Activated T-helper 17 cell treated with anti-CD3 and anti-CD28 coated beads, Interleukin-2, amount 50 U/mL, for 72 hours (primary cell): Measurements from ENCODE around the gene ACTC1. TPM values are rescaled to one million over a fixed set of nuclear protein-coding genes. Genes with fewer than 3 reads are reported as not detected.
"Not testable (repeated sequence)": the region's sequence is repeated elsewhere in the genome, so short reads cannot be mapped to it uniquely, and the experiment has no call there.

Source experiments
- ATAC-seq: fragments of 150-1000 bp; cut with Tn5 transposase; replicated peaks from 2 replicates; pipeline ENCODE4 v1.10.0; 2021; ENCODE audit warnings: mild to moderate bottlenecking, moderate library complexity
- H3K27ac Mint-ChIP-seq: one replicate; pipeline ENCODE4 v1.8.0; 2022; ENCODE audit warnings: mixed read lengths
- H3K27me3 Mint-ChIP-seq: one replicate; pipeline ENCODE4 v1.8.0; 2022; ENCODE audit warnings: mixed read lengths
- H3K36me3 Mint-ChIP-seq: one replicate; pipeline ENCODE4 v1.8.0; 2022; ENCODE audit warnings: low read depth, mild to moderate bottlenecking, mixed read lengths
- H3K4me1 Mint-ChIP-seq: one replicate; pipeline ENCODE4 v1.8.0; 2022; ENCODE audit warnings: mixed read lengths
- H3K4me3 Mint-ChIP-seq: one replicate; pipeline ENCODE4 v1.8.0; 2022; ENCODE audit warnings: mild to moderate bottlenecking, mixed read lengths
- H3K9me3 Mint-ChIP-seq: one replicate; pipeline ENCODE4 v1.8.0; 2022; ENCODE audit warnings: mixed read lengths
- total RNA-seq, 2 donors: library from RNA; stranded (reverse); gene quantifications; one replicate each; pipeline ENCODE4 v1.2.3, GENCODE V29; 2022

Gene ACTC1
- total RNA-seq, 2 donors from 2014 or later = not detected

GRCh38 chr15:34809186-34809585 lies 13.8 kb upstream of the ACTC1 start:
- no peak for ATAC-seq
- Mint-ChIP-seq H3K4me3 (no peak overlapping the region), H3K27ac (no peak overlapping the region), H3K4me1 (no peaks in the 10 kb centered on the region), H3K27me3 (peaks cover 41% of the 10 kb centered on the region), H3K36me3 (no peaks in the 10 kb centered on the region), H3K9me3 (peaks cover 3% of the 10 kb centered on the region)

GRCh38 chr15:34808016-34808415 lies 12.7 kb upstream of the ACTC1 start:
- Mint-ChIP-seq H3K27me3 (peaks cover 36% of the 10 kb centered on the region), H3K4me1 (no peaks in the 10 kb centered on the region), H3K27ac (no peak overlapping the region), H3K36me3 (no peaks in the 10 kb centered on the region), H3K4me3 (no peak overlapping the region), H3K9me3 (peaks cover 3% of the 10 kb centered on the region)
- no peak for ATAC-seq

GRCh38 chr15:34807241-34807640 lies 11.9 kb upstream of the ACTC1 start:
- ATAC-seq, H3K27ac Mint-ChIP-seq, H3K9me3 Mint-ChIP-seq: not testable (repeated sequence)

GRCh38 chr15:34804776-34805175 lies 9.4 kb upstream of the ACTC1 start:
- Mint-ChIP-seq H3K27ac (no peak overlapping the region), H3K27me3 (peaks cover 33% of the 10 kb centered on the region), H3K9me3 (peaks cover 3% of the 10 kb centered on the region), H3K4me1 (no peaks in the 10 kb centered on the region), H3K4me3 (no peak overlapping the region), H3K36me3 (no peaks in the 10 kb centered on the region)
- ATAC-seq = no peak

More at GRCh38 chr15:34807241-34807640, 11.9 kb upstream of the ACTC1 start:
- not testable (repeated sequence) for H3K36me3 Mint-ChIP-seq, H3K4me3 Mint-ChIP-seq, H3K4me1 Mint-ChIP-seq
- H3K27me3 Mint-ChIP-seq = peaks cover 33% of the 10 kb centered on the region

- ATAC-seq = no peak
- peaks cover 32% of the 10 kb centered on the region for H3K27me3 Mint-ChIP-seq
- no peaks in the 10 kb centered on the region for H3K4me1 Mint-ChIP-seq
- H3K36me3 Mint-ChIP-seq = no peaks in the 10 kb centered on the region
- H3K9me3 Mint-ChIP-seq = peaks cover 3% of the 10 kb centered on the region
- H3K27ac Mint-ChIP-seq = no peak overlapping the region
- no peak overlapping the region for H3K4me3 Mint-ChIP-seq
These were observed 8.8 kb upstream of the ACTC1 start for GRCh38 chr15:34804113-34804512.

- Mint-ChIP-seq H3K36me3 (no peaks in the 10 kb centered on the region), H3K4me3 (no peak overlapping the region), H3K9me3 (peaks cover 3% of the 10 kb centered on the region), H3K4me1 (no peaks in the 10 kb centered on the region), H3K27ac (no peak overlapping the region), H3K27me3 (peaks cover 28% of the 10 kb centered on the region)
- ATAC-seq = no peak
These were observed 7.7 kb upstream of the ACTC1 start for GRCh38 chr15:34802803-34803750.

GRCh38 chr15:34802371-34802770 lies 7.0 kb upstream of the ACTC1 start:
- Mint-ChIP-seq H3K9me3 (peaks cover 3% of the 10 kb centered on the region), H3K36me3 (no peaks in the 10 kb centered on the region), H3K27me3 (peaks cover 32% of the 10 kb centered on the region)

GRCh38 chr15:34799149-34800101 lies 4.1 kb upstream of the ACTC1 start:
- Mint-ChIP-seq H3K27ac (no peak overlapping the region), H3K36me3 (no peaks in the 10 kb centered on the region), H3K4me3 (no peak overlapping the region), H3K27me3 (peaks cover 30% of the 10 kb centered on the region), H3K9me3 (no peaks in the 10 kb centered on the region), H3K4me1 (no peaks in the 10 kb centered on the region)
- ATAC-seq = no peak

More at GRCh38 chr15:34802371-34802770, 7.0 kb upstream of the ACTC1 start:
- Mint-ChIP-seq H3K27ac (no peak overlapping the region), H3K4me1 (no peaks in the 10 kb centered on the region), H3K4me3 (no peak overlapping the region)
- no peak for ATAC-seq

GRCh38 chr15:34796847-34797435 lies 1.6 kb upstream of the ACTC1 start:
- Mint-ChIP-seq H3K4me1 (no peaks in the 10 kb centered on the region), H3K9me3 (no peaks in the 10 kb centered on the region), H3K4me3 (no peak overlapping the region), H3K27ac (no peak overlapping the region), H3K27me3 (peaks cover 49% of the 10 kb centered on the region), H3K36me3 (no peaks in the 10 kb centered on the region)
- no peak for ATAC-seq

GRCh38 chr15:34794590-34795206 lies 651 bp downstream of the ACTC1 start:
- no peaks in the 10 kb centered on the region for H3K4me1 Mint-ChIP-seq
- no peak overlapping the region for H3K4me3 Mint-ChIP-seq
- ATAC-seq = no peak
- H3K27ac Mint-ChIP-seq = no peak overlapping the region
- peaks cover 58% of the 10 kb centered on the region for H3K27me3 Mint-ChIP-seq
- H3K9me3 Mint-ChIP-seq = no peaks in the 10 kb centered on the region
- H3K36me3 Mint-ChIP-seq = no peaks in the 10 kb centered on the region

- ATAC-seq = no peak
- peaks cover 59% of the 10 kb centered on the region for H3K27me3 Mint-ChIP-seq
These were observed 1.4 kb downstream of the ACTC1 start for GRCh38 chr15:34793901-34794300.

GRCh38 chr15:34793071-34793470 lies 2.3 kb downstream of the ACTC1 start:
- Mint-ChIP-seq H3K4me1 (no peaks in the 10 kb centered on the region), H3K4me3 (no peak overlapping the region), H3K27me3 (peaks cover 59% of the 10 kb centered on the region), H3K27ac (no peak overlapping the region), H3K9me3 (no peaks in the 10 kb centered on the region), H3K36me3 (no peaks in the 10 kb centered on the region)
- ATAC-seq = no peak

More at GRCh38 chr15:34793901-34794300, 1.4 kb downstream of the ACTC1 start:
- no peak overlapping the region for H3K4me3 Mint-ChIP-seq
- H3K36me3 Mint-ChIP-seq = no peaks in the 10 kb centered on the region
- H3K9me3 Mint-ChIP-seq = no peaks in the 10 kb centered on the region
- H3K4me1 Mint-ChIP-seq = no peaks in the 10 kb centered on the region
- no peak overlapping the region for H3K27ac Mint-ChIP-seq

GRCh38 chr15:34791701-34792100 lies 3.6 kb downstream of the ACTC1 start:
- H3K36me3 Mint-ChIP-seq = no peaks in the 10 kb centered on the region
- no peaks in the 10 kb centered on the region for H3K4me1 Mint-ChIP-seq
- H3K9me3 Mint-ChIP-seq = no peaks in the 10 kb centered on the region
- H3K27ac Mint-ChIP-seq = no peak overlapping the region
- no peak for ATAC-seq
- H3K27me3 Mint-ChIP-seq = peaks cover 51% of the 10 kb centered on the region
- no peak overlapping the region for H3K4me3 Mint-ChIP-seq

GRCh38 chr15:34790121-34790520 lies 5.2 kb downstream of the ACTC1 start:
- no peaks in the 10 kb centered on the region for H3K9me3 Mint-ChIP-seq
- ATAC-seq = no peak
- H3K4me1 Mint-ChIP-seq = no peaks in the 10 kb centered on the region
- no peak overlapping the region for H3K4me3 Mint-ChIP-seq
- H3K27ac Mint-ChIP-seq = no peak overlapping the region
- H3K27me3 Mint-ChIP-seq = peaks cover 52% of the 10 kb centered on the region
- no peaks in the 10 kb centered on the region for H3K36me3 Mint-ChIP-seq
